ENCODE results near the gene STAT5A.
A peak's percentile ranks its signal among the peaks of the same experiment; 100 is the strongest.

The STAT5A gene

GRCh38 chr17:42252597-42253550 lies 35.4 kb upstream of the STAT5A start (continued):
- TF ChIP-seq AEBP2 (tag by site-specific recombination; IDR thresholded peaks at IDR 0.05; ENCODE audit: borderline replicate concordance) (no peak), SP2 (tag by site-specific recombination; IDR thresholded peaks at IDR 0.05) (0 out of 2 replicates have a peak, but pooled peaks have one; percentile 14), ZNF398 (tag by site-specific recombination; IDR thresholded peaks at IDR 0.05) (no peak), ZNF37A (tag by site-specific recombination; IDR thresholded peaks at IDR 0.05) (no peak), KLF10 (tag by site-specific recombination; IDR thresholded peaks at IDR 0.05) (no peak; the same call in 1 of the 2 replicates)

GRCh38 chr17:42253578-42253977 lies 34.7 kb upstream of the STAT5A start:
- Histone ChIP-seq H3K9me3 (ENCODE audit: control insufficient read depth, insufficient read depth, low read depth, low read length) (no peaks in the 10 kb centered on the region), H3K36me3 (ENCODE audit: control insufficient read depth in 2 of 2, insufficient read depth in 1 of 2, low read length in 2 of 2) (no peaks in the 10 kb centered on the region), H3K27ac (ENCODE audit: extremely low read depth, low read depth, low read length) (no peak overlapping the region), H3K4me3 (ENCODE audit: low read depth, low read length) (no peak overlapping the region), H3K4me1 (ENCODE audit: control insufficient read depth, insufficient read depth, low read length) (peaks cover 28% of the 10 kb centered on the region)
- CTCF ChIA-PET: interaction anchor here (0.6 to 0.8 kb wide), 2 partner anchors 19 to 289 kb away, joined by 3 read pairs; no protein-coding TSS in a partner anchor
- TF ChIP-seq ZNF140 (tag by site-specific recombination; IDR thresholded peaks at IDR 0.05) (no peak), ZNF423 (tag by site-specific recombination; IDR thresholded peaks at IDR 0.05) (no peak), ZBTB48 (tag by site-specific recombination; IDR thresholded peaks at IDR 0.05) (no peak), HIC1 (tag by site-specific recombination; IDR thresholded peaks at IDR 0.05) (0 out of 2 replicates have a peak, but pooled peaks have one; percentile 19), ZSCAN30 (tag by site-specific recombination; IDR thresholded peaks at IDR 0.05) (no peak), SCRT2 (tag by site-specific recombination; IDR thresholded peaks at IDR 0.05) (0 out of 2 replicates have a peak, but pooled peaks have one; percentile 35), ZNF600 (tag by site-specific recombination; IDR thresholded peaks at IDR 0.05) (0 out of 2 replicates have a peak, but pooled peaks have one; percentile 31), INSM2 (tag by site-specific recombination; IDR thresholded peaks at IDR 0.05) (0 out of 2 replicates have a peak, but pooled peaks have one; percentile 23), IKZF3 (tag by site-specific recombination; IDR thresholded peaks at IDR 0.05) (0 out of 2 replicates have a peak, but pooled peaks have one; percentile 23)
- POLR2A ChIA-PET: no interaction called here
